Measurements from ENCODE around the gene IL11RA.
A peak's percentile ranks its signal among the peaks of the same experiment; 100 is the strongest.

IL11RA gene

DNA sequence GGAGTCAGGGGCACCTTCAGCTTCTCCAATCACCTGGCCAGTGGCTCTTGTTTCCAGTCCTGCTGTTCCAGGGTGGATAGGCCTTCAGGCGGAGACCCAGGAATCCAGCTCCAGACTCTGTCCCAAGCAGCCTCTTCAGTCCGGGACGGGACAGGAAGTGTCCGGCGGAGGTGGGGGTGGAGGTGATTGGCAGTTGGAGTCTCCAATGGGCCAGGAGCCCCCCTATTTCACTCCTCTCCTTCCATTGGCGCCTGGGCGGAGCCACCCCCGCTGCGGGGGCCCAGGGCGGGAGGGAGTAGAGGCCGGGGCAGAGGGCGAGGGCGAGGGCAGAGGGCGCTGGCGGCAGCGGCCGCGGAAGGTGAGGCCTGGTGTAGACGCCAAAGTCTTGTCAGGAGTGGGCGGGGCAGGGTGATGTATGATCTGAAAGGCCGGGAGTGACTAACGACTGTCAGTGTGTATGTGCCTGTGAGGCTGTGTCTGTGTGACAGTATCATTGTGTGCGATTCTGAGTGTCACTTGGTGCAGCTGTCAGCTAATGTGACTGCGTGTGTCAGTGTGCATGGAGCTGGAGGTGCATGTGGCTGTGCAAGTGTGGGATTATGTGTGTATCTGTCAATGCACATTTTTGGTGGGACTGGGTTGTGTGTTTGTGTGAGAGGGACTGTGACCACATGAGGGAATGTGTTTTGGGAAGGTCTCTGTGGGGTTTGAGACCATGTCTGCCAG lies at the start of gene IL11RA:
TSS of gene IL11RA (plus strand) at position 310 of the 726 bp plus-strand sequence. CDS start 3,033 bp downstream, outside the sequence.
- DNase-seq (ENCODE audit: low spot score) = peak; percentile 88

DNA sequence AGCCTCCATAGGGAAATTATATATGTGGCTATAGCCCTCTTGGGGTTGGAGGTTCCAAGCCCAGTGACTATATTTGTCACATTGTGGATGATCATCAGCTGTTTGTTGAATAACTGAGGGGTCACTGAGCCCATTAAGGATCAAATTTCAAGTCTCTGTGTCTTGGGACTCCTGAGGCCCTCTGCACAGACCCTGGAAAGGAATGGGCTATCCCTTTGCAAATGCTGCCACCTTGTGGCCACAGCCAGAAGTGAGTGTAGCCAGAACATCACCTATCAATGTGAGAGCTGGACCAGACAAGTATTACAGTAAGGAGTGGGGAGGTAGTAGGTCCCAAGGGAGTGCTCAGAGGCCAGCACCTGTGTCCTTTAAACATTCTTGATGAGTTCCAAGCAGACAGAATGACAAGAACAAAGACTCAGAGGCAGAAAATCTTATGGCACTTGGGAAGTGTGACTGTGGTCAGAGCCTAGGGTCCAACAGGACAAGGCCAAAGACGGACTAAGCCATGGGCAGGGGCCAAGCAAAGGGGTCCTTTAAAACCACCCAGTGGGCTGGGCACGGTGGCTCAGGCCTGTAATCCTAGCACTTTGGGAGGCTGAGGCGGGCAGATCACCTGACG lies 48.3 kb upstream of the IL11RA start:
- peak; percentile 81 for DNase-seq (ENCODE audit: low spot score)

DNA sequence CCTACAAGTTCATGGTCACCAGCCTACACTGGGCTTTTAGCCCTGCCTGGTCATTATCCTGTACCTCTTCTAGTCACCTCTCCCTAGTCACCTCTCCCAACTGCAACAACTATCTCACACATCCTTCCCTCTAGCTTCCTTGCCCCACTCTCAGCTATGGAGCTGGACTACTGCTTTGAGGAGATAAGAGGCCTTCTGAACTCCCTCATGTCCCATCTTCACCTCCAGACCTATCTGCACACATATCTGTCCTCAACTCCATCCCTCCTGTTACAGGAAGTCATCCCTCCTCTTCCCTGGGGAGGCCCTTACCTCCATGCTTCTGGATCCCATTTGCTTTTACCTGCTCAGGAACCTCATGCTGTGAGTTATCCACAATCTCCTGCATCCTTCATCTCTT lies 45.8 kb upstream of the IL11RA start:
- DNase-seq (ENCODE audit: low spot score) = no peak

DNA sequence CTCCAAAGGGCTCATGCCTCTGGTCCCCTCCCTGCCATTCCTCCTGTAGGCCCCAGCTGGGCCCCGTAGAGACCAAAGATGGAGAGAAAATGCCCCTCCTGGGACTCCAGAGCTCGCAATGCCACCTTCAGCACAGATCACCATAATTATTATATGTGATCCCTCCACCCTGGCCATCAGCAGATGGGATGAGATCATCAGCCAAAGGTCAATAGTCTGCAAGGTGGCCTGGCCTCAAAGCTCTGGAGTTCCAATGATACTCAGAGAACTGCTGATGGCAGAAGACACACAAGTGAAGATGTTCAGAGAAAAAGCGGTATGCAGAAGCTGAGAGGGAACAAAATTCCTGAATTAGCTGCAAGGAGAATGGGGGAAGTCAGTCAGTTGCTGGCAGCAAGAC lies 45.1 kb upstream of the IL11RA start:
- no peak for DNase-seq (ENCODE audit: low spot score)

DNA sequence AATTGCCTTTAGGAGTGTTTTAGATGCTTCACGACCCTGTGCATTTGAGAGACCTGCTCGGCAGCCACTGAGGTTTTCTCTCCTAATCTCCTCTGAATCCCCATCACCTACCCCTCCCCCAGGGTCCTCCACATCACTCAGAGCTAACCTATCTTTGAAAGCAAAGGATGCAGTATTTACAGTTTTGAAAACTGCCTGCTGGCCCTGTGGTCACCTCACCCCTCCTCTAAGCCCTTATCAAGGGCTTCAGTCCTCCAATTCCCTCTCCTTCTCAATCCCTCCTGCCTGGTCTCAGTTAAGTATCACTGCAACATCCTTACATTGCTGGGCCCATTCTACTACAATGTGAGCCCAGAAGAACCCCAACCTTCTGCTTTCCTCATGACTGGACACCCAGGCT lies 44.7 kb upstream of the IL11RA start:
- no peak for DNase-seq (ENCODE audit: low spot score)

DNA sequence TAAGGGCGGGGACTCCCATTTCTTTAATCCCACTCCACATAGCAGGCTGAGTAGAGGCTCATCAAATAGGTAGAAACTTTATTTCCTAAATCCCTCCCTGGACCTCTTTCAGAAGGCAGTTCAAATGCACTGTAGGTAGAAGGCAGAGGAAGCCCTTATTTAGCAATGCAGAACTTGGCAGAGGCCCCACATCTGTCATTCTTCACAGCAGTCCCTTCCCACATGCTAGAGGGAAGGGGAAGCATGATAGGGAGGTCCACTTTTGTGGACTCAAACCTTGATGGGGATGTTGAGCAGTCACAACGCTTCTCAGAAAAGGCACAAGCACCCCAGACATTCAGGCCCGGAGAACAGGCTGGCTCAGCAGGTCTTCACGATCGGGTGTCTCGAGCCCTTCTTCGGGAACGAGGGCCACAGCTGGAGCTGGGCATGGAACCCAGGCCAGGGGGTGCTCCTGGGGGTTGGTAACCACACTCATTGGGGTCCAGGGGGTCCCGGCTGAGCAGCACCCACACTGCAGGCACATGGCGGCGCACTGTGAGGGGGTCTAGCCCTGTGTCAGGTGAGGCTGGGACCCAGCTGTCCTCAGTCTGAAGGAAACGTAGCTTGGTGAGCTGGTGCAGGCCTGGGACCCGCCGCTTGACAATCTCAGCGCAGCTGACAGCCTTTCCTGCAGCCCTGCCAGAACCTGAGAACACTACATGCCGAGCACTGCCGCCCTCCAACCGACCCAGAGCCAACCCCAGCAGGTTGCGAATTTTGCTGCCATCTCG lies 41.4 kb upstream of the IL11RA start:
- DNase-seq (ENCODE audit: low spot score) = no peak

DNA sequence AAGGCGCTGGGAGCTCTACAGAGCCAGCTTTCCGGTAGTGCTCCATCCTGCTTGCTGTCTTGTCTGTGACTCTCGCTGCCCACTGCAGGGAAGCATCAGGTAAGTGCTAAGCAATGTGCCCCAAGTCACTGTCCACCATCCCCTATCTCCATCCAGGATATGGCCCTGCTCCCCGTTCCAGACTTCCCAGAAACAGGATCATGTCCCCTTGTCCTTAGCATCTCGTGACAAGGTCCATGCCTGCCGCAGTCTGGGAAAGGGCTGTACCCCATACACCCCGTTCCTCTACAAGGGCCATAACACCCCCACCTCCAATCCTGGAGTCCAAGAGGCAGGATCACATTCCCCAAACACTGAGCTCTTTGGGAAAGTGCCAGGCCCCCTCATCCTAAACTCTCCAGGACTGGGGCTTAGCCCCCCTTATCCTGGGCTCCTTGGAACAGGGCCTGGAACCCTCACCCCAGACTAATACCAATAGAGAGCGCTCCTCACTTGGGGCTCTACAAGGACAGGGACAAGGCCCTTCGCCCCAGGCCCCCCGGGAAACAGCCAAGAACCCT lies 40.7 kb upstream of the IL11RA start:
- DNase-seq (ENCODE audit: low spot score) = no peak

DNA sequence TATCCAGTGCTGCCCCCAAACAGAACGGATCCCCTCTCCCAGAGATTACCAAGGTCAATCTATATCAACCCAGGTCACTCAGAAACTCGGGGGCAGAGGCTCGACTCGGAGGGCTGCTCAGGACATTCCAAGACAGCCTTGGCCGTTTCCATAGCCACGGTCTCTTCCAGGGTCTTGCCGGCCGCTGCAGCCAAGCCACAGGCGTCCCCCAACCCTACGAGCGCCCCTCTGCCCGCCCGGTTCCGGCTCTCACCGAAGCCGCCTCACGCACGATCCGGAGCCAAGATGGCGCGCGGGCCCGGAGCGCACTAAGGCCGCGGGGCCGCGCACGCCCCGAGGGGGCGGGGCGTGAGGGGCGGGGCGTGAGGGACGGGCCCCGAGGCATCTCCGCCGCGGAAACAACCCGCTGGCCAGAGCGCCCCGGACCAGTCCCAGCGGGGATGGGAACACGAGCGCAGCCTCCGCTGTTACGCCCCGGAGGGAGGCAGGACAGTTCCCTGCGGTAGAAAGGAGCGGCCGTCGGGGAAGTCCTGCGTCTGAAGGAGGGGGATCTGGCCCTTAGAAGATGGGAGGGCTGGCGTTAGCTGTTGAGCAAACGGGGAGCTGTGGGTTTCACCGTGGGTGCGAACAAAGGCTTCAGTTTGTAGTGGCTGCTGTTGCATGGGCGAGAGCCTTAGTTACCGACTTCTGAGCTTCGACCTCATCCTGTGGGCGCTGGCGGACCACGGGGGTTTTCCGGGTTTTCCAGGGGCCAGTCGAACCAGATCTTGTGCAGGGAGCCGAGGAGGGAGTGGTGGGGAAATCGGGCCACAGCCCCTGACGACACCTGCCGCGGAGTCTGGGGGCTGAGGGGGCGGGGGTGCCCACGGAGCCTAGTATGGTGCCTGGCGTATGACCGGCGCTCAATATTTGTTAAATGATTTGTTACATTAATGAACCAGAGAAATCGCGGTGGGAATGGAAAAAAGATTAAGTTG lies 39.9 kb upstream of the IL11RA start, which contains the start of gene RPP25L:
TSS of gene RPP25L (minus strand) at position 287 of the 977 bp plus-strand sequence. CDS start 801 bp downstream, outside the sequence.
- peak; percentile 80 for DNase-seq (ENCODE audit: low spot score)

DNA sequence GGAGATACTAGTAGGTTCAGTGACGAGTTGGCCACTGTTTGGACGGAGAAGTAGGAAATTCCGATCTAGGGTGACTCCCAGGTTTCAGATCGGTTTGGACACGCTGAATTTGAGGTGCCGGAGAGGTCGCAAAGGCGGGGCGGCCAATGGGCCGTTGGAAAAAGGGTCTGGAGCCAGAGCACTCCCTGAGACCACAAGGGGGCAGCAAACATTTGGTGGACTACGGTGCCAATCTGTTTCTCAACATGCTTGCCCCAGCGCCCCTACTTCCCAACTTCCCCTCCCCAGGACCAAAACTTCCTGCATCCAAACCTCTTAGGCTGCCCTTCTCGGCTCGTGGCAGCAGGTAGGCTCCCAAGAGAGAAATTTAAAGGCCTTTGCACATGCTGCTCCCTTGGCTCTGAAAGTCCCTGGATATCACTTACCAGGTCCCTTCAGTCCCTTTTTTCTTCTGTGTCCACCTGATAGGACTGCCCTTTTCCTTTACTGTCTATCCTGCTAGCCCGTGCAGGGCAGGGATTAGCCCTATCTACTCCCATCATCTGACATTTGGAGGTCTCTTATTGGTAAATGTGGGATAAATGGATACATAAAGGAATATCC lies 39.1 kb upstream of the IL11RA start:
- peak; percentile 67 for DNase-seq (ENCODE audit: low spot score)

DNA sequence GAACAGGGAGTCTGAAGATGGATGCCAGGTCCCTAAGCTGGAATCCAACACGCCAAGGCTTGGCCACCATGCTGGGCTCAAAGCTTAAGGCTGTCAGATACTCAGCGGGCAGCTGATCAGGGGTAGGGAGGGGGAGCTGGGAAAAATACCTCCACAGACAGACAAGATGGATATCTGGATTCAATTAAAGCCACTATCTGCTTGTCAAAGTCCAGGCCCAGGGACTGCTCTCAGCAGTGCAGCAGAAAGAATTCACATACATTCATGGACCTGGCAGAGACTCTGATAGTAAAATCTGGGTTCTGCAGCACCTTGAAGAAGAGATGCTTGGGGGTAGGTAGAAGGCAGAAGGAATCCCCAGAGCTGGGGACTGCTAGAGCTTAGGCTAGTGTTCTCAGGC lies 36.9 kb upstream of the IL11RA start:
- DNase-seq (ENCODE audit: low spot score) = no peak

DNA sequence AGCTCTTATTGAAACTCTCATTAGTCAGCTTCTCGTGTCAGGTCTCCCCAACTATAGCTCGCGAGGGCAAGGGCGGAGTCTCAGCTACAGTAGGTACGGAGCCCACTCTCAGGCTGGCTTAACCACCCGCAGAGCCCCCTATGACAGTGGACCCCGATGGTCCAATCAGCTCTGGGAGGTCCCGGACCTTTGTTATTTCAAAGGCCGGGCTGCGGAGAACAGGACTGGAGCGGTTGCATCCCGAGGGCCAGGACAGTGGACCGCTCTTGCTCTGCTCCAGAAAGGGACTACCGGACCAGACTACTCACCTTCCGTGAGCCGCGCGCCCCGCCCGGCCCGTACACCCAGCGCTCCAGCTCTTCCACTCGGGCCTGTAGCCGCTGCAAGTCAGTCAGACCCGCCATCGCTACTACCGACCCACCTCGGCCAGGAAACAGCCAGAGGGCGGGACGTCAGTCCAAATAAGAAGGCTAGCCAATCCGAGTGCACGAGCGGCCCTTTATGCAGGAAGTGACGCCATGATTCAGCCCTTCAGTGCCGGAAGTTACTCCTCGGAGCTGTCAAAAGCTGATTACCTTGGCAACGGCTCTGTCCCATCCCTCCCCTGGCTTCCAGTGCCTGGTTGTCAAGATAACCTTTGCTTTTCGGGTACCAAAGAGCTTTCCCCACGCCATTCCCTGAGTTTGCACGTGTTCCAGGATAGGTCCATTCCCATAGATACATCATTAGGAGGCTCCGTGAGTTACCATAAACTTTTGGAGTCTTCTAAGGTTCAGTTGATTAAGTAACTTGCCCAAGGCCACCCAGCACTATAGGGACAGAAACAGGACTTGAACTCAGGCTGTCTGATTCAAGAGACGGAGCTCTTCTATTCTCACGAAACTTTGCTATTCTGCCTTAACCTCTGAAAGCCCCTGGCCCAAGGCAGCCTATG lies 31.7 kb upstream of the IL11RA start, which contains the start of gene DCTN3:
TSS of gene DCTN3 (minus strand) at position 435 of the 934 bp plus-strand sequence. CDS start at position 404, 31 bp downstream.
- DNase-seq (ENCODE audit: low spot score) = peak; percentile 96

DNA sequence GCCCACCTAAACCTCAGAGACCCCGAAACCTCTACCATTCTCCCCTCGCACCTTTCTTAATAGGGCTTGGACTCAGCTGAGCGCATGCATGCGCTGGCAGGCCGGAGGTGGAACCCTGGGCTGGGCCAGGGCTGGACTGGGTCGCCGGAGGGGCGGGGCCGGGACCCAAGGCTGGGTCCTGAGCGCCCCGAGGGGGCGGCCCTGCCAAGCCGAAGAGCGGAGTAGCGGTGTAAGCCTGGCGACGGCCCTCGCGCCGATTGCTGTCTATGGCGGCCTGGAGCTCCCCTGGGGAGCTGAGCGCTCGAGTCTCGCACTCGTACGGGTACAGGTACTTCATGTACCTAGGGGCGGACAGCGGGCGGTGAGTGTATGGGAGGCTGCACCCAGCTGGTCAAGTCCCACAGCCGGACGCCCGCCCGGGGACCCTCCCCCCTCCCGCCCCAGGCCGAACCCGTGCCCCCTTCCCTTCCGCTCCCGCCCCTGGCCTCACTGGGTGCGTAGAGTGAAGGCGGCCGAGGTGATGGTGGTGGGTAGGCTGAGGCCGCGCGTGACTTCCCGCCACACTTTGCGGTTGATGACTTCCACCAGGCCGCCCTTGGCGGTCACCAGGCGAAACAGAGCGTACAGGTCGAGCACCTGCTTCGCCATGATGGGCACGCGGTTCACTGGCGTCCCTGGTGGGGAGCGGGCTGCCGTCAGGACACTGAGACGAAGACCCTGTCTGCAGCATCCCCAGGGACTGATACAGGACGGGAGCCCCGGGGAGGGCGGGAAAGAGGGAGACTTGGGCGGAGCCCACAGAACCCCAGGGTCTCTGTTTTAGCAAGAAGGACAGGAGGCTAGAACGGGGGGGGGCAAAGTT lies 28.4 kb upstream of the IL11RA start:
- no peak for DNase-seq (ENCODE audit: low spot score)

DNA sequence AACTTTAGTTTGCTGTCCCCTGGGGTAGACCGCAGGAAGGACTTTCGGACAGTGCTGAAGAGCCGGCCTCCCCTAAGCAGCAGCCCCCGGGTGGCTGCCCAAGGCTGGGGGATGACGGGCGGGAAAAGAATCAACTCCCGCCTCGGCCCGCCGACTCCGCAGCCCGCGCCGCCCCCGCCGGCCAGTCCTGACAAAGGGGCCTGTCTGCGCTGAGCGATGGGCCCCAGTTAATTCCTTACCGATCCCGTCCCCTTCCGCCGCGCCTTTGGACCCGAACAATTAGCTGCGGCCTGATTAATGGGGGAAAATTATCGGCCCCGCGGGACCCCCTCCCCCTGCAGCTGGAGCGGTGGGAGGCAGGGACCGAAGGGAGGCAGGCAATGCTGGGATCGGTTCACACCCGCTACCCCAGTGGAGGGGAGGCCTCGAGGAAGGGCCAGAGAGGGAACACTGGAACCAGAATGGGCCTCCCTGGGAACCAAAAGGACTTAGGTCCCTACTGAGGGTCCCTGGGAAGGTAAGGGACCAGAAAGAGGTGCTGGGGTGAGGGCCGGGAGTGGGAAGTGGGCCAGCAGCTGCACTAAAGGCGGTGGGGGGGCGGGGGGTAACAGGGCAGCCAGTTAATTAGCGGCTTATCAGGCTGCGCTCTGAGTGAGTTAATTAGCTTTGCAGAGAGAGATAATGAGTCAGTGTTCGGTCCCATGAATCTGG lies 27.4 kb upstream of the IL11RA start:
- no peak for DNase-seq (ENCODE audit: low spot score)

DNA sequence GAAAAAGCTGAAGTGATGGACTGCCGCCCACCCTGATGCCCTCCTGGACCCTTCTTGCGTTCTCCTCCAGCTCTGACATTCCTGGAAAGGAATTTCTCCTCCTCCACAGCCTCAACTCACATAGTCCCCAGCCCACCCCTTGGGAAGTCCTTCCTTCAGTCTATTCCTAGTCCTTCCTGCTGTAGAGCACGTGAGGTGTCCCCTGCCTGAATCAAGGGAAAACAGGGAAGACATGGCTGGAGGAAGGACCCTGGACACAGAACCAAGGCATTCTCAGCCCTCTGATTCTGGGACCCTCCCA lies 26.8 kb upstream of the IL11RA start:
- no peak for DNase-seq (ENCODE audit: low spot score)

DNA sequence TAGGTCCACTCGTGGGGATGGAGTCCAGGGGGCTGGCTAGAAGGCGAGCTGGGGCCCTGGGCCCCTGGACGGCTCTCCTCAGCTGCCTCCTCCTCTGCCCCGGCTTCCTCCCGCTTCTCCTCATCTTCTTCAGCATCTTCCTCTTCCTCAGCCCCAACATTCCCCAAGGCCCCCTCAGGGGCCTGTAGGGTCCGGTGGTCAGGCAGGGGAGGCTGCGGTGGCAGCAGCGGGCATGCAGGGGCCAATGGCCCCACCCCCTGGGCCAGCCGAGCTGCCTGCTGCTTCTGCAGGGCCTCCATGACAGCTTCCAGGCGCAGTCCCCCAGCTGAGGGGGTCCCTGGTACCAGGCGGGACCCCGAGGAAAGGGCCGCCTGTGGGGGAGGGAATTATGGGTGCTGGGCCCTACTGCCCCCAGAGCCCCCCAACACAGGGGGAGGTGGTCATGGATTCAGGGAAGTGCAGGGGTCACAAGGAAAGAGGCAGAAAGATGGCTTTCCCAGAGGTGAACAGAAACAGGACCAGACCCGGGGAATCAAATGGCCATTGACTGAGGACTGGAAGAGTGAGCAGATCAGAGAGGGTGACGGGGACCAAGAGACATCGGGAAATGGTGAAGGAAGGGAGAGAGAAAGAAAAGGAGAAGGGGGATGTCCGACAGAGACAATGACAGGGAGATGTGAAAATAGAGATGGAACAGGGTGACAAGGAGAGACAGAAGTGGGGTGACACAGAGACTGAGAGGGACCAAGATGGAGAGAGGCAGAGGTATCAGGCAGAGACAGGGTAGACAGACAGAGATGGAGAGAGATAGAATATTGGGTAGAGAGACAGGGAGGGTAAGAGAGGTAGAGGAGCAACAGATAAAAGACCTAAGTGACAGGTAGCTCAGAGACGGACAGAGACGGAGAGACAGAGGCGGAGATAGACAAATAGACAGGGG lies 24.0 kb upstream of the IL11RA start:
- DNase-seq (ENCODE audit: low spot score) = no peak

DNA sequence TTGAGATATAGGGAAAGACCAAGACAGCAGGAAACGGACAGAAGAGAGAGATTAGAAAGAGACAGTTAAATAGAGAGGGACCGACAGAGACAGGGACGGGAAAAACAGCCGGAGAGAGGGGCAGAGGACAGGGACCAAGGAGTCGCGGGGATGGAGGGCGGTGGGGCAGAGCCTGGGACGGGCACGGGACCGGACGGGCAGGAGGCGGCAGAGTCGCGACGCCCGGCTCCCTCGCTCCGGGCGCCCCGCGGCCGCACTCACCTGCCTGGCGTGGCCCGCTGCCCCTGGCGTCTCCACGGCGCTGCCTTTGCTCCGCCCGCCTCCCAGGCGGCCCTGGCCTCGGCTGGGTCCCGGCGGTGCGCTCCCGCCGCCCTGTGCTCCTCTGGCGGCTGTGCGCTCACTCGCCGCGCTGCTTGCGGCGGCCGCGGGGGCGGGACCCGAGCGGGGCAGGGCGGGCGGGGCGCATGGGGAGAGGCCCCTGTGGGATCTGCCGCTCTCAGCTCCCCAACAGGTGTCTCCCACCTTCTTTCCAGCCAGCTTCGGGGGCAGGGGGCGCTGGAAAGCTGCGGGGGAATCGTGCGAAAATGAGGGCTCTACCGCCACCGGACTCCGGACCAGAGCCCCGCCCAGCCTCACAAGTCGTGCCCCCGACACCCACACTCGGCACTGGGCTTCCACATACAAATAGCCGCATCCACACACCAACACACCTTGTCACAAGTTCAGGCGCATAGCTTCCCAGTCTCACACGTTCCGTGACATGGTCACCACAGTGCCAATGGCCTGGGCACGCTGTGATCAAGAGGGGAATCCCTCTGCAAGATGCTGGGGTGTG lies 23.1 kb upstream of the IL11RA start, which contains the start of gene ARID3C:
TSS of gene ARID3C (minus strand) at position 411 of the 835 bp plus-strand sequence. CDS start 1,052 bp downstream, outside the sequence.
- DNase-seq (ENCODE audit: low spot score) = peak; percentile 51

Data from HuH-7 (cell line).